Fibroblast of villous mesenchyme (primary cell): ENCODE data around the gene LRRC4C. TPM values are rescaled to one million over a fixed set of nuclear protein-coding genes. Genes with fewer than 3 reads are reported as not detected.

Experiments
- DNase-seq: peaks from one replicate; pipeline ENCODE4 v3.0.0-alpha.2; 2010; ENCODE audit warnings: low read depth
- H3K4me3 ChIP-seq: 2 replicates; pipeline ENCODE4 v1.5.1; 2011; ENCODE audit warnings: low read depth, mild to moderate bottlenecking, low read length
- total RNA-seq: library from RNA; depleted of rRNA; stranded (reverse); fragments of >200 nt; gene quantifications from 2 replicates; pipeline ENCODE4 v1.2.3, GENCODE V29; 2012
- TF ChIP-seq, protein P1 (sequence below): IDR thresholded peaks from 2 replicates; pipeline ENCODE4 v1.5.1; 2012; ENCODE audit warnings: low read depth, mild to moderate bottlenecking, low read length; ENCODE audit not compliant: insufficient read depth

The LRRC4C gene
- total RNA-seq, 1 donor, result under 0.01 TPM

DNA sequence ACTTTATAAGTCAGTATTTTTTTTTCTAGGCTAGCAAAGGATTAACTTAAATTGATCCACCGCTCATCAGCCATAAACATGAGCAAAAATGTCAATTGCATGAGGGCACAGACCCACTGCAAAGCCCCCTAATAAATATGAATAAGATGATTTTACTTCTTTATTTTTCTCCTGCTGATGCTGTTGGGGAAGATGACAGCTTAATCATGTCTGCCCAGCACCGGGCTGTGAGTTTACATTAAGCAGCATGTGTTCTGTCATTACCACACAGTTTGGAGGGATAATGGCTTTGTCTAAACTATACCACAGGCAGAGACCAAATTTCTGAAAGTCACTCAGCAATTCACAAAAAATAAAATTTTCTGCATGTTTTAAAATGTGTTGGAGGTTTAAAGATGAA, 346.3 kb downstream of the LRRC4C start:
- no peak for DNase-seq
- no peak overlapping the region for H3K4me3 ChIP-seq
- TF ChIP-seq, protein P1, sequence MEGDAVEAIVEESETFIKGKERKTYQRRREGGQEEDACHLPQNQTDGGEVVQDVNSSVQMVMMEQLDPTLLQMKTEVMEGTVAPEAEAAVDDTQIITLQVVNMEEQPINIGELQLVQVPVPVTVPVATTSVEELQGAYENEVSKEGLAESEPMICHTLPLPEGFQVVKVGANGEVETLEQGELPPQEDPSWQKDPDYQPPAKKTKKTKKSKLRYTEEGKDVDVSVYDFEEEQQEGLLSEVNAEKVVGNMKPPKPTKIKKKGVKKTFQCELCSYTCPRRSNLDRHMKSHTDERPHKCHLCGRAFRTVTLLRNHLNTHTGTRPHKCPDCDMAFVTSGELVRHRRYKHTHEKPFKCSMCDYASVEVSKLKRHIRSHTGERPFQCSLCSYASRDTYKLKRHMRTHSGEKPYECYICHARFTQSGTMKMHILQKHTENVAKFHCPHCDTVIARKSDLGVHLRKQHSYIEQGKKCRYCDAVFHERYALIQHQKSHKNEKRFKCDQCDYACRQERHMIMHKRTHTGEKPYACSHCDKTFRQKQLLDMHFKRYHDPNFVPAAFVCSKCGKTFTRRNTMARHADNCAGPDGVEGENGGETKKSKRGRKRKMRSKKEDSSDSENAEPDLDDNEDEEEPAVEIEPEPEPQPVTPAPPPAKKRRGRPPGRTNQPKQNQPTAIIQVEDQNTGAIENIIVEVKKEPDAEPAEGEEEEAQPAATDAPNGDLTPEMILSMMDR, result no peak

DNA sequence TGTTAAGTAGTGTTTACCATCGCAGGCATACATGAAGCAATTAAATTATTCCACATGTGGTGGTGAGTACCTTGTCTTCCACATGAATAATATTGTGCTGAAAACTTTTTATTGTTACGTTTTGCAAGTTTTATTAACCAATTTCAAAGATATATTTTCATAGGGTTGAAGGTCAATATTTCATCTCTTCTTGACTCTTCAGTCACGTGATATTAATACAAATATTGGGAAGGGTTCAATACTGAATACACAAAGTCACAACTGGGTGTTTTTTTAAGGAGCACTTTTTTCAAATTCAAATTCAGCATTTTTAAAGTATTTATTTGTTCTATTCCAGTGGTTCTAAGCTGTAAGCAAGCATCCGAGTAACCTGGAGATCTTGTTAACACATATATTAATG, 348.9 kb downstream of the LRRC4C start:
- no peak for DNase-seq
- no peak overlapping the region for H3K4me3 ChIP-seq
- TF ChIP-seq, protein P1, result no peak

DNA sequence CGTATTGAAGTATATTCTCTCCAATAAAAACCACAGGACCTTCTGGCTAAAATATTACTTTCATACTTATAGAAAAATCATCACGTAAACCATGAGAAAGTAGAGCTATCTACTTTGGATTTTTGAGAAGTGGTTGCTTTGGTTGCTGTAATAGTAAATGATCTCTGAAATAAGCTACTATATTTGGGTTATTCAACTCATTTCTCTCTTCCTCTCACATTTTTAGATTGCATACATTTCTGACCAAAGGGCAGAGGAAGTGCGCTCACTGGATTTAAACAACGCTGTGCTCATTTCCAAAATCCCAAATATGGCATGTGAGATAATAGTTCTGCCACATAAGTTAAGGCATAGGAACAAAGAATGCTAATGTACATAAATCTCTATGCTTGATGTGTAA, 357.0 kb downstream of the LRRC4C start:
- TF ChIP-seq, protein P1, result no peak
- H3K4me3 ChIP-seq, result no peak overlapping the region
- DNase-seq, result no peak

DNA sequence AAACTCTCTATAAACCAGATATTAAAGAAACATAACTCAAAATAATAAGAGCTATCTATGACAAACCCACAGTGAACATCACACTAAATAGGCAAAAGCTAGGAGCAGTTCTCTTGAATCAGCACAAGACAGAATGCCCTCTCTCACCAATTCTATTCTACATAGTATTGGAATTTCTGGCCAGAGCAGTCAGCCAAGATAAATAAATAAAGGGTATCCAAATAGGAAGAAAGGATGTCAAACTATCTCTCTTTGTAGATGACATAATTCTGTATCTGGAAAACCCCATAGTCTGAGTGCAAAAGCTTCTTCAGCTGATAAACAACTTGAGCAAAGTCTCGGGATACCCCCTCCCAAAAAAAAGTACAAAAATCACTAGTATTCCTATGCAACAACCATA, 359.8 kb downstream of the LRRC4C start:
- no peak overlapping the region for H3K4me3 ChIP-seq
- no peak for DNase-seq
- TF ChIP-seq, protein P1, result no peak

DNA sequence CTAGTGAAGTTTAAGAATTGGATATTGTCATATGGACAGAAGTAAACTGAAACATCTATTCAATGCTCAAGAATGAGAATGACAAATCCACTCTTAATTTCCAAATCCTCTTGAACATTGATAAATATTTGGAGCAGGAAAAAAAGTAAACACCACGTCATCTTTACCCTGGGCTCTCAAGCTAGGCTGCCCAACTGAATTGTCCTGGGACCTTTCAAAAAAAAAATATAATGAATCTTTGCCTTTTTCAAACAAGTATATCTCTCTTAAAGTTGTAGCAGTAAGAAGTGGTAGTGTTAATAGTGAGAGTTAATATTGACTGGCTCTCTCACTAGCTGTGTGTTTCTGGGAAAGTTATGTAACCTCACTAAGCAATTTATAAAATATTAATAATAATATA, 374.3 kb downstream of the LRRC4C start:
- no peak for DNase-seq
- no peak overlapping the region for H3K4me3 ChIP-seq
- TF ChIP-seq, protein P1, result no peak

DNA sequence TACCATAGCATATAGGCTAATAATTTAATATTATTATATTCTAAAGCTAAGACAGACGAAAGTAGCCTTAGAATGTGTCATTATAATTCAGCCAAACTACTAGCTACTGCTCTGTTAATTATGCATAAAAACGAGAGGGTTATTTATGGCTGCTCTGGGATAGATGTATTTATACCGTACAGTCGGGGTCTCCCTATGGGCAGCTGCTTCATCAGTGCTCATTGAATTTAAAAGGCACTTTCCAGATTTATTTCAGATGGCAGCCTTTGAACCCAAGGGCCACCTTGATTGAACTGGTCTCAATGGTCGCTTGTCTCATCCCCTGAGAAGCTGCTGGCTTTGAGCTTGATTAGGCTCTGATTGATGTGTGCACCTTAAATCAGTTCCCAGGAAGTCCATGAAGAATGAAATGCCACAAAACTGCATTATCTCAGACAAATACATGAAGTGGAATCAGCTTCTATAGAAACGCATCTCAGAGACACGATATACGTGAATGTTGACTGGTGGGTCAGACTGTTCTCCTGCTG, 377.6 kb downstream of the LRRC4C start:
- no peak overlapping the region for H3K4me3 ChIP-seq
- TF ChIP-seq, protein P1, result no peak
- DNase-seq, result no peak

DNA sequence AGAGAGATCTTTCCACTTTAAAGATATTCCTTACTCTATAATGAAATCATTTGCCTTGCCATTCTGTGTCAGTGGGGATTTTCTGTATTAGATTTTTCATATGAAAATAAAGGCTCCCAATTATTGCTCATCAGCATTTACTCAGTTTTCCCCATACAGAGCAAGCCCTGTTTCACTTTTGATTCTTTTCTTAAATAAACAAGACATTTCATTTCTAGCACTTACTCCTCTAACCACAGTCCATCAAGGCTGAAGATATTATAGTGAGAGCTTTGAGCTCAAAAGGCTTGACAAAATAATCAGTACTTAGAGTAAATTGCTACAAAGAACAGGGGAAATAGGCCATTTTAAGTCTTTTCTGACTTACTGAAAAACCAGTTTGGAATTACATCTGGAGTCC, 385.1 kb downstream of the LRRC4C start:
- H3K4me3 ChIP-seq, result no peak overlapping the region
- DNase-seq, result no peak
- TF ChIP-seq, protein P1, result no peak
